Panc1 (cell line): ENCODE results near the gene B4GALT6. TPM values are rescaled to one million over a fixed set of nuclear protein-coding genes. Genes with fewer than 3 reads are reported as not detected.

Source experiments
- ATAC-seq: fragments of 200-7000 bp; cut with Tn5 transposase; 2 replicates; pipeline ENCODE4 v1.9.1; 2020; ENCODE audit warnings: mild to moderate bottlenecking, moderate library complexity
- BruUV-seq: library from RNA; stranded (reverse); fragments of 400-500 nt; replicated peaks from 2 replicates; lab custom pipeline; 2021; lab: Mats Ljungman, UMichigan
- CTCF ChIA-PET: fragments of 300-600 bp; sonication (Branson Sonifier 250); formaldehyde crosslinking; loops from one replicate; lab custom pipeline; 2022; ENCODE audit warnings: antibody characterized with exemption; lab: Charles Lee
- POLR2A ChIA-PET: fragments of 300-600 bp; sonication (Branson Sonifier 250); formaldehyde crosslinking; loops from one replicate; lab custom pipeline; 2022; ENCODE audit warnings: antibody characterized with exemption; lab: Charles Lee
- DNase-seq: peaks from one replicate; pipeline ENCODE4 v3.0.0-alpha.2; 2010; ENCODE audit warnings: low read depth, low spot score
- H3K27ac ChIP-seq: 2 replicates; pipeline ENCODE4 v1.5.1; 2011; ENCODE audit warnings: mild to moderate bottlenecking, low read length, inconsistent platforms
- H3K27me3 ChIP-seq: fragments of 200-500 bp; sonication (Bioruptor generic); 2 replicates; pipeline ENCODE4 v1.6.0; 2014; ENCODE audit warnings: low read length, inconsistent platforms; ENCODE audit not compliant: control insufficient read depth, insufficient read depth
- H3K36me3 ChIP-seq: fragments of 200-500 bp; sonication (Bioruptor generic); 2 replicates; pipeline ENCODE4 v1.5.1; 2014; ENCODE audit warnings: inconsistent platforms, mild to moderate bottlenecking, low read length, moderate library complexity; ENCODE audit not compliant: control insufficient read depth, insufficient read depth
- H3K4me1 ChIP-seq: 2 replicates; pipeline ENCODE4 v1.5.1; 2011; ENCODE audit warnings: inconsistent platforms, mild to moderate bottlenecking, low read length, moderate library complexity; ENCODE audit not compliant: control insufficient read depth, insufficient read depth
- H3K4me3 ChIP-seq, 2 experiments: 2 replicates each; pipeline ENCODE4 v1.5.1; 2011 to 2012; ENCODE audit warnings: low read depth in 2 of 2, low read length in 2 of 2, mild to moderate bottlenecking in 2 of 2, inconsistent platforms in 1 of 2, moderate library complexity in 1 of 2
- H3K9me3 ChIP-seq: fragments of 200-500 bp; sonication (Bioruptor generic); 2 replicates; pipeline ENCODE4 v1.5.1; 2014; ENCODE audit warnings: low read depth, mild to moderate bottlenecking, inconsistent platforms, low read length, moderate library complexity; ENCODE audit not compliant: control insufficient read depth, insufficient read depth
- CTCF ChIP-seq: fragments of 450-650 bp; IDR thresholded peaks from 2 replicates; pipeline ENCODE4 v1.5.1; 2017; ENCODE audit warnings: mild to moderate bottlenecking
- POLR2AphosphoS5 ChIP-seq: IDR thresholded peaks from 2 replicates; pipeline ENCODE4 v1.6.1; 2012; ENCODE audit warnings: mild to moderate bottlenecking, low read depth, low read length, moderate library complexity
- SIN3A ChIP-seq: IDR thresholded peaks from 2 replicates; pipeline ENCODE4 v1.6.1; 2012; ENCODE audit warnings: low read depth, mild to moderate bottlenecking, low read length, moderate library complexity, borderline replicate concordance; ENCODE audit not compliant: insufficient read depth
- TCF7L2 ChIP-seq: IDR thresholded peaks from 2 replicates; pipeline ENCODE4 v1.6.1; 2011; ENCODE audit warnings: mild to moderate bottlenecking, low read depth, low read length, inconsistent platforms
- in situ Hi-C: cut with HindIII; loops from 2 replicates; pipeline ENCODE4 v1.10.0; 2016; ENCODE audit warnings: low sequenced_read_pairs, low pct_unique_long_range_greater_than_20kb
- intact Hi-C: fragments of 100-400 bp; cut with micrococcal nuclease; formaldehyde crosslinking; loops from one replicate; pipeline ENCODE4 v1.10.0; 2022; ENCODE audit not compliant: unreplicated experiment
- total RNA-seq: library from RNA; stranded (reverse); gene quantifications from one replicate; pipeline ENCODE4 v1.2.1, GENCODE V29; 2021; ENCODE audit not compliant: unreplicated experiment
- TF ChIP-seq, protein P1 (sequence below), 2 experiments: IDR thresholded peaks; 2 replicates each; pipeline ENCODE4 v1.6.1; 2011 to 2012; ENCODE audit warnings: low read depth in 2 of 2, control low read depth in 1 of 2, low read length in 1 of 2, mild to moderate bottlenecking in 1 of 2, moderate library complexity in 1 of 2; ENCODE audit not compliant: insufficient read depth in 1 of 2

Gene B4GALT6
- total RNA-seq, 1 experiment from 2014 or later = 36.3 TPM

- CTCF ChIA-PET = no interaction called here
- no peak overlapping the region for H3K27ac ChIP-seq
- no peak for DNase-seq
- POLR2A ChIA-PET = no interaction called here
- H3K27me3 ChIP-seq = no peaks in the 10 kb centered on the region
- H3K4me1 ChIP-seq = no peaks in the 10 kb centered on the region
- no peak for TF ChIP-seq POLR2AphosphoS5
- TF ChIP-seq TCF7L2 = no peak
- TF ChIP-seq, protein P1, sequence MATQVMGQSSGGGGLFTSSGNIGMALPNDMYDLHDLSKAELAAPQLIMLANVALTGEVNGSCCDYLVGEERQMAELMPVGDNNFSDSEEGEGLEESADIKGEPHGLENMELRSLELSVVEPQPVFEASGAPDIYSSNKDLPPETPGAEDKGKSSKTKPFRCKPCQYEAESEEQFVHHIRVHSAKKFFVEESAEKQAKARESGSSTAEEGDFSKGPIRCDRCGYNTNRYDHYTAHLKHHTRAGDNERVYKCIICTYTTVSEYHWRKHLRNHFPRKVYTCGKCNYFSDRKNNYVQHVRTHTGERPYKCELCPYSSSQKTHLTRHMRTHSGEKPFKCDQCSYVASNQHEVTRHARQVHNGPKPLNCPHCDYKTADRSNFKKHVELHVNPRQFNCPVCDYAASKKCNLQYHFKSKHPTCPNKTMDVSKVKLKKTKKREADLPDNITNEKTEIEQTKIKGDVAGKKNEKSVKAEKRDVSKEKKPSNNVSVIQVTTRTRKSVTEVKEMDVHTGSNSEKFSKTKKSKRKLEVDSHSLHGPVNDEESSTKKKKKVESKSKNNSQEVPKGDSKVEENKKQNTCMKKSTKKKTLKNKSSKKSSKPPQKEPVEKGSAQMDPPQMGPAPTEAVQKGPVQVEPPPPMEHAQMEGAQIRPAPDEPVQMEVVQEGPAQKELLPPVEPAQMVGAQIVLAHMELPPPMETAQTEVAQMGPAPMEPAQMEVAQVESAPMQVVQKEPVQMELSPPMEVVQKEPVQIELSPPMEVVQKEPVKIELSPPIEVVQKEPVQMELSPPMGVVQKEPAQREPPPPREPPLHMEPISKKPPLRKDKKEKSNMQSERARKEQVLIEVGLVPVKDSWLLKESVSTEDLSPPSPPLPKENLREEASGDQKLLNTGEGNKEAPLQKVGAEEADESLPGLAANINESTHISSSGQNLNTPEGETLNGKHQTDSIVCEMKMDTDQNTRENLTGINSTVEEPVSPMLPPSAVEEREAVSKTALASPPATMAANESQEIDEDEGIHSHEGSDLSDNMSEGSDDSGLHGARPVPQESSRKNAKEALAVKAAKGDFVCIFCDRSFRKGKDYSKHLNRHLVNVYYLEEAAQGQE (IDR thresholded peaks at IDR 0.05; ENCODE audit: insufficient read depth in 1 of 2, low read depth in 2 of 2, low read length in 1 of 2) = no peak
- TF ChIP-seq CTCF = no peak
- no peak for TF ChIP-seq SIN3A
- in situ Hi-C loops (no loop called here), intact Hi-C loops (no loop called here)
- no peak overlapping the region for H3K4me3 ChIP-seq
- no TSS peak for BruUV-seq
- ATAC-seq = no peak
- no peaks in the 10 kb centered on the region for H3K9me3 ChIP-seq
- no peaks in the 10 kb centered on the region for H3K36me3 ChIP-seq
Measured at GRCh38 chr18:31575515-31576257, 108.7 kb downstream of the B4GALT6 start.

DNA sequence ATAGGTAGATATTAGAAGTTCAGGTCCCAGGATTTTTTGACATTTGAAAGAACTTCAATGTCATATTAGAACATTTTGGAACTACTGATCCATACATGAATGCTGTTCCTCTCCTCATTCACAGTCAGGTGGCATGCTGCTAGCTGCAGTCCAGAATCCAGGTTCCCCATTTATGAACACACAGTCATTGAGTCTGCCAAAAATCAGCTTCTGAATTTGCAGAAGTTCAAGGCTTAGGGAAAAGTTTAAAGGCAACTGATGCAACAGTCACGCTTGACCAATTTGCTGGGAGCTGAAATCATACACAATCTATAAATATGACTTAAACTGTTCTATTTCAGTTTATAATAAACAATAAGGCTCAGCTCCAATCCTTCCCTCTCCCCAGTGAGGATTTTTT lies 110.0 kb downstream of the B4GALT6 start:
- TF ChIP-seq TCF7L2 = no peak
- CTCF ChIA-PET = no interaction called here
- in situ Hi-C loops = no loop called here

More for the DNA sequence above, 110.0 kb downstream of the B4GALT6 start:
- intact Hi-C loops = no loop called here
- H3K27ac ChIP-seq = no peak overlapping the region
- H3K36me3 ChIP-seq = no peaks in the 10 kb centered on the region
- POLR2A ChIA-PET = no interaction called here
- H3K9me3 ChIP-seq = no peaks in the 10 kb centered on the region
- no peak overlapping the region for H3K4me3 ChIP-seq
- DNase-seq (no peak), ATAC-seq (no peak)
- BruUV-seq = no TSS peak
- no peaks in the 10 kb centered on the region for H3K4me1 ChIP-seq
- H3K27me3 ChIP-seq = no peaks in the 10 kb centered on the region

Other genes starting within 250 kb of the B4GALT6 start
- 0.03 TPM for gene DSG3, start 236.8 kb downstream of the B4GALT6 start, total RNA-seq
- gene DSG2, start 186.4 kb downstream of the B4GALT6 start, total RNA-seq = 12.1 TPM
- gene TTR, start 92.7 kb downstream of the B4GALT6 start, total RNA-seq = 1.0 TPM
- not detected for gene SLC25A52, start 76.3 kb upstream of the B4GALT6 start, total RNA-seq